ENCODE measurements around the gene TTLL12.

TTLL12 gene

DNA sequence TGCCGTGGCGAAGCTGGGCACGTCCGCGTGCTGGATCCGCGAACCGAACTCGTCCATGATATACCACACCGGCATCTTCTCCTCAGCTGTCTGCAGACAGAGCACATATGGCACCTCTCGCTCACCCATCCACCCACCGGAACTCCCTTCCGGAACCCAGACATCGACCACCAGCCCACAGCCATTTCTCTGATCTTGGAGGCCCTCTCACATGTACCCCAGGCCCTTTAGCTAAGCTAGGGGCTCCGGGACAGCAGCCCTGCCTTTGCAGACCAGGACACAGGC is 7.1 kb downstream of the TTLL12 start:
- DNase-seq (ENCODE audit: insufficient read length, low spot score) (no peak), FAIRE-seq (no peak)
- no peak for TF ChIP-seq POLR2AphosphoS5 (IDR thresholded peaks at IDR 0.05; ENCODE audit: low read depth, low read length)
- no peak for TF ChIP-seq SPI1 (IDR thresholded peaks at IDR 0.05; ENCODE audit: low read depth, low read length)
- no peak for TF ChIP-seq POU2F2 (IDR thresholded peaks at IDR 0.05; ENCODE audit: low read depth, low read length)
- no peak for TF ChIP-seq POLR2A (IDR thresholded peaks at IDR 0.05; ENCODE audit: low read depth, low read length)
- no peak for TF ChIP-seq TAF1 (IDR thresholded peaks at IDR 0.05; ENCODE audit: low read depth, low read length)
- no peak for TF ChIP-seq PAX5 (IDR thresholded peaks at IDR 0.05; ENCODE audit: insufficient read depth, low read length, severe bottlenecking)

DNA sequence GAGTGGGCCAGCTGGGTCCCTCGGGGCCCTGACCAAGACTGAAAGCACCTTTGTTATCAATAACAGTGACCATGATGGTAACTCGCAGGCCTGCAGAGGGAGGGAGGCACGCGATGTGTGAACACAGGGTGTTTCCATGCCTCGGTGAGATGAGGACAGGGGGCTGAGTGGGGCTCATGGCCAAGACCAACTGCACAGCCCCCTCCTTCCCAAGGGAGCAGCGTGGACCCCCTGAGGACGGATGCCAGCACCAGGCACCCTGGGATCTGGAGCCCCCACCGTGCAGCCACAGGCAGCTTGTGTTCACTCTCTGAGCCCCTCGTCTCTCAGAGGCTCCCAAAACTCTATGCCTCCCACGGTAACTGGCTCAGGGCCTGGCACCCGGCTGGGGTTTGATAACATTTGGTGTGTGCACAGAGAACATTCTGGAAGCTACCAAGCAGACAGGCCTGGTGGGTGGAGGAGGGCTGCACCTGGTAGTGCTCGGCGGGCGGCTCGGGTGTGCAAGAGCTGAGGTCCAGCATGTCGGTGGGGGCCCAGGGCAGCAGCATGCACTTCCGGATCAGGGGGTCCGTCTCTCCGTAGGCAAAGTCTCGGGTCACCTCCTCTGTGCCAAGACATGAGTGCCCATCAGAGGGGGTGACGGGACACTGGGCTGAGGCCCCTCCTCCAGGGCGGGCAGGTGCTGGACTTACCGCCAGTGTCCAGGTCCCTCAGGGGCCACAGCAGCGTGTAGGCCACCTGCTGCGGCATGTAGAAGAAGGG is 7.6 kb downstream of the TTLL12 start:
- no peak for FAIRE-seq
- DNase-seq (ENCODE audit: insufficient read length, low spot score): no peak
- TF ChIP-seq TAF1 (IDR thresholded peaks at IDR 0.05; ENCODE audit: low read depth, low read length) (no peak), POLR2AphosphoS5 (IDR thresholded peaks at IDR 0.05; ENCODE audit: low read depth, low read length) (no peak), POU2F2 (IDR thresholded peaks at IDR 0.05; ENCODE audit: low read depth, low read length) (no peak), SPI1 (IDR thresholded peaks at IDR 0.05; ENCODE audit: low read depth, low read length) (no peak), POLR2A (IDR thresholded peaks at IDR 0.05; ENCODE audit: low read depth, low read length) (no peak), PAX5 (IDR thresholded peaks at IDR 0.05; ENCODE audit: insufficient read depth, low read length, severe bottlenecking) (no peak)

DNA sequence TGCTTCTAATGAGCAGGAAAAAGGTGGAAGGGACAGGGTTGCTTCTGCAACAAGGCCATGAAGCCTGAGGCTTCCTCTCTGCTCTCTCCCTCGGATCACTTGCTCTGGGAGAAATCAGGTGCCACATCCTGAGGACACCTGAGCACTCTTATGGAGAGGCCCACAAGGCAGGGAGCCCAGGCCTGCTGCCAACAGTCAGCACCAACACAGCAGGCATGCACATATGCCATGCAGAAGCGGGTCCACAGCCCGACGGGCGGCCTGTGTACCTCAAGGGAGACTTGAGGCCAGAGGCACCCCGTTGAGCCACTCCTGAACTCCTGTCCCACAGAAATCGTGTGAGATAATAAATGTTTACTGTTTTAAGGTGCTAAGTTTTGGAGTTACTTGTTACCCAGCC is 9.5 kb downstream of the TTLL12 start:
- no peak for FAIRE-seq
- TF ChIP-seq SPI1 (IDR thresholded peaks at IDR 0.05; ENCODE audit: low read depth, low read length): no peak
- TF ChIP-seq PAX5 (IDR thresholded peaks at IDR 0.05; ENCODE audit: insufficient read depth, low read length, severe bottlenecking): no peak
- no peak for TF ChIP-seq TAF1 (IDR thresholded peaks at IDR 0.05; ENCODE audit: low read depth, low read length)
- no peak for TF ChIP-seq POU2F2 (IDR thresholded peaks at IDR 0.05; ENCODE audit: low read depth, low read length)
- DNase-seq (ENCODE audit: insufficient read length, low spot score): no peak

DNA sequence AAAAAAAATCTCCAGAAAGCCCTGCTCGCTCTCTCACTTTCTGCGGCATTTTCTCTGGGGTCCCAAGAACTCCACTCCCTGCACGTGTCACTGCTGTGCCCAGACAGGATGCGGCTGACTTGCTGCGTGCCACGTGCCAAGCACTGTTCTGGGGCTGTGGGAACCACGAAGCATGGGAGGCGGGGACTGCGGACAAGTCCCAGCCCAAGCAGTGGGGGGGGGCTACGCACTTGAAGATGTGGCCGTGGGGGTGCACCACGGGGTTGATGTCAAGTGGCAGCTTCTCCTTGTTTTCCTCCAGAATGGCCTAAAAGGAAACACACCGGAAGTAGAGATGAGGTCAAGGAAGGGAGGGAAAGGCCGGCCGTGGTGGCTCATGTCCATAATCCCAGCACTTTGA is 10.8 kb downstream of the TTLL12 start:
- no peak for FAIRE-seq
- no peak for TF ChIP-seq SPI1 (IDR thresholded peaks at IDR 0.05; ENCODE audit: low read depth, low read length)
- TF ChIP-seq PAX5 (IDR thresholded peaks at IDR 0.05; ENCODE audit: insufficient read depth, low read length, severe bottlenecking): no peak
- TF ChIP-seq TAF1 (IDR thresholded peaks at IDR 0.05; ENCODE audit: low read depth, low read length): no peak
- no peak for TF ChIP-seq POLR2AphosphoS5 (IDR thresholded peaks at IDR 0.05; ENCODE audit: low read depth, low read length)
- TF ChIP-seq POU2F2 (IDR thresholded peaks at IDR 0.05; ENCODE audit: low read depth, low read length): no peak
- DNase-seq (ENCODE audit: insufficient read length, low spot score): no peak

DNA sequence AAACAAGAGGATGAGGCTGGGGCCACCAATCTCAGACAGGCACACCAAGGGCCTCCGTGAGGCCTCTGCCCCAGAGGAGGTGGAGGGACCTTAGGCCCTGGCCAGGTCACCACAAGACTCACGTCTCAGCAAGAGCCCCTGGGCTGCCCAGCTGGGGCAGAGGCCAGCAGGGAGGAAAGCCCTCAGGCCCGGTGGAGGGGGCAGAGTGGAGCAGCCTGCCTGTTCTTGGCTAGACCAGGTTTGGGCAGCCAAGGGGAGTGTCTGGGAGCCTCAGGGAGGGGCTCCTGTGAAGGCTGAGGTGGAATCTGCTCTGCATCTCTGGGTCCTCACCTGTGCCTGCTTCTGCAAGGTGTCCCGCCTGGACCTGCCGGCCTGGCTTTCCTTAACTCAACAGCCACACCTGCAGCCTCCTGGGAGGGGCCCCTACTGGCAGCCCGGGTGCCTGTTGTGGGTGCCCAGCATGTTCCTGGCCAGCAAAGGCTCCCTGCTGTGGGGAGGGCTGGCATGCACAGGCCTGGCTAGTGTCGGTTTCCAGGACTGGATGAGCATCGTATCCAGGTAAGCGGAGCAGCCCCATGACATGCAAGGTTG is 11.9 kb downstream of the TTLL12 start:
- no peak for DNase-seq (ENCODE audit: insufficient read length, low spot score)
- TF ChIP-seq SPI1 (IDR thresholded peaks at IDR 0.05; ENCODE audit: low read depth, low read length) (no peak), TAF1 (IDR thresholded peaks at IDR 0.05; ENCODE audit: low read depth, low read length) (no peak), POLR2AphosphoS5 (IDR thresholded peaks at IDR 0.05; ENCODE audit: low read depth, low read length) (no peak), POLR2A (IDR thresholded peaks at IDR 0.05; ENCODE audit: low read depth, low read length) (no peak), POU2F2 (IDR thresholded peaks at IDR 0.05; ENCODE audit: low read depth, low read length) (no peak), PAX5 (IDR thresholded peaks at IDR 0.05; ENCODE audit: insufficient read depth, low read length, severe bottlenecking) (no peak)
- no peak for FAIRE-seq

DNA sequence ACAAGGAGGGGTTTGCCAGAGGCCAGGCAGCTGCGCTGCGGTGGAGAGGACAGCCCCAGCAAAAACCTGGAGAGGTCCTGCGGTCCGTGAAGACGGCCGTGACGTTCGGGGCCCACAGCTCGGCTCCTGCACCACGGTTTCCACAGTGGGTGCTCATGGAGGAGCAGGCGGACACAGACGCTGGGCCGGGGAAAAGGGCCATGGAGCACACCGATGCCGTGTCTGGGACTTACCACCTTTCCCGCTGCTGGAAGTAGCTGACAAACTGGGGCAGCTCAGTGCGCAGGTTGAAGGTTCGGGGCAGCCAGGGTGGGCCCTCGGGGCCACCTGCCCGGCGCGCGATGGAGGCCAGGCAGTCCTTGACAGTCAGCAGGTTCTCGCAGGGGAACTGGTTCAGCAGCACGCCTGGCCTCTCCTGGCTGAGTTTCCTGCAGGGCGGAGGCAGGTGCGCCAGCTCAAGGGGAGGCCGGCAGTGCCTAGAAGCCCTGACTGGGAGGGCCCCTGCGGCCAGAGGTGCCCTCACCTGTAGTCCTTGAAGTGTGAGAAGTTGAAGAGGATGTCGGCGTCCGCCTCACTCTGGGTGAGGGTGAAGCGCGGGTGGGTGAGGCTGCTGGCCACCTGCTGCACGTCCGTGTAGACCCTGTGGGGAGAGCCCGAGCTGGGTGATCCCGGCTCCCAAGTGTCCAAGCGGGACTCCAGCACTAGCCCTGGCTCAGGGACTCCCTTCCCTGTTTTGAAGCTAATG is 12.8 kb downstream of the TTLL12 start:
- DNase-seq (ENCODE audit: insufficient read length, low spot score) (no peak), FAIRE-seq (no peak)
- TF ChIP-seq TAF1 (IDR thresholded peaks at IDR 0.05; ENCODE audit: low read depth, low read length) (no peak), PAX5 (IDR thresholded peaks at IDR 0.05; ENCODE audit: insufficient read depth, low read length, severe bottlenecking) (no peak), POU2F2 (IDR thresholded peaks at IDR 0.05; ENCODE audit: low read depth, low read length) (no peak), POLR2AphosphoS5 (IDR thresholded peaks at IDR 0.05; ENCODE audit: low read depth, low read length) (no peak), POLR2A (IDR thresholded peaks at IDR 0.05; ENCODE audit: low read depth, low read length) (no peak), SPI1 (IDR thresholded peaks at IDR 0.05; ENCODE audit: low read depth, low read length) (no peak)

DNA sequence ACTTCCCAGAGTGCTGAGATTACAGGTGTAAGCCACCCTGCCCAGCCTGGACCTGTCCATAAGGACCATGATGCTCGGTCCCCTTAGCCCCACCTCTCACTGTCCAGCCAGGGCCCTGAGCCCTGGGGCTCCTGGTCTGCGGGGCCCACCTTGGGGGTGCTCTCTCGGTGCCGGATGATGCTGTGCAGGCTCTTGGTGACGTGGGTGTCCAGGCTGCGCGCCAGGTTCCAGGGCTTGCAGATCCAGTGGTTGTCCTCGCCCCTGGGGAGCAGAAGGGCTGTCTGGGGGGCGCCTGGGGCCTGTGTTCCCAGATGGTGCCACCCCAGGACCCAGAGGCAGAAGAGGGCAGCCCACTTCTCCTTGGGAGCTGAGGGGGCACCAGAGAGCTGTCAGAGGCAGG is 13.4 kb downstream of the TTLL12 start:
- DNase-seq (ENCODE audit: insufficient read length, low spot score) (no peak), FAIRE-seq (no peak)
- TF ChIP-seq PAX5 (IDR thresholded peaks at IDR 0.05; ENCODE audit: insufficient read depth, low read length, severe bottlenecking) (no peak), TAF1 (IDR thresholded peaks at IDR 0.05; ENCODE audit: low read depth, low read length) (no peak), POU2F2 (IDR thresholded peaks at IDR 0.05; ENCODE audit: low read depth, low read length) (no peak), SPI1 (IDR thresholded peaks at IDR 0.05; ENCODE audit: low read depth, low read length) (no peak), POLR2A (IDR thresholded peaks at IDR 0.05; ENCODE audit: low read depth, low read length) (no peak), POLR2AphosphoS5 (IDR thresholded peaks at IDR 0.05; ENCODE audit: low read depth, low read length) (no peak)

DNA sequence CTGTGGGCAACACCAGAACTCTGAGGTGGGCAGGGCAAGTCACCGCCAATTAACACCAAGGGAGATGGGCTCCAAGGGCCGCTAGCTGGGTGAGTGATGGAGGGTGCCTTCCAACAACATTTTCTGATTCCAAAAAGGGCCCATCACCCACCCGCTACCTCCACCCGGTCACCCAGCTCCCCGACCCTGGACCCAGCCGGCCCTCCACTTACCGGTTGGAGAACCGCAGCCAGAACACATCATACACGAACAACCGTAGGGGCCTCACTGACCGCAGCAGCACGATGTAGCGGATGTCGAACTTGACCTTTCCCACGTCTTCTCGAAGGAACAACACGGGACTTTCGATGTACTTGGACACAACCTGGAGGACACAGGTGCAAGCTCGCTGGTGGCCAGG is 14.7 kb downstream of the TTLL12 start:
- no peak for FAIRE-seq
- DNase-seq (ENCODE audit: insufficient read length, low spot score): no peak

DNA sequence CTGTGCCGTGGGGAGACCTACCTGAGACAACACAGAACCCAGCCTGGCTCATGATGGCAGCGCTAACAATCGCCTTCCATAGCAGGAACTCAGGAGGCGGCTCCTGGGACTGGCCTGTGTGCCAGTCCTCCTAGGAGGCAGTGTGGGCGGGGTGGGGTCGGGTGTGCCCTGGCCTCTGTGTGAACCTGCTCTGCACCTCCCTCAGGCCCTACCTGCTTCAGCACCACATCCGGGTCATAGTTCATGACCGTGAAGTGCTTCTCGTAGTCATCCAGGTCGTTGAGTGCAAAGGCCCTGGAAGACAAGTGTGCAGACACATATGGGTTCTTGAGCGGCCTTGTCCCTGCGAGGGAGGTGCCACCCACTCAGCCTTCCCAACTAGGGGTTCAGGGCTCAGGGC is 15.3 kb downstream of the TTLL12 start:
- TF ChIP-seq POLR2A (IDR thresholded peaks at IDR 0.05; ENCODE audit: low read depth, low read length) (no peak), TAF1 (IDR thresholded peaks at IDR 0.05; ENCODE audit: low read depth, low read length) (no peak), POLR2AphosphoS5 (IDR thresholded peaks at IDR 0.05; ENCODE audit: low read depth, low read length) (no peak), SPI1 (IDR thresholded peaks at IDR 0.05; ENCODE audit: low read depth, low read length) (no peak), PAX5 (IDR thresholded peaks at IDR 0.05; ENCODE audit: insufficient read depth, low read length, severe bottlenecking) (no peak), POU2F2 (IDR thresholded peaks at IDR 0.05; ENCODE audit: low read depth, low read length) (no peak)
- DNase-seq (ENCODE audit: insufficient read length, low spot score) (no peak), FAIRE-seq (no peak)

More for the DNA sequence above, 14.7 kb downstream of the TTLL12 start:
- TF ChIP-seq POLR2AphosphoS5 (IDR thresholded peaks at IDR 0.05; ENCODE audit: low read depth, low read length): no peak
- TF ChIP-seq POLR2A (IDR thresholded peaks at IDR 0.05; ENCODE audit: low read depth, low read length): no peak
- TF ChIP-seq SPI1 (IDR thresholded peaks at IDR 0.05; ENCODE audit: low read depth, low read length): no peak
- TF ChIP-seq POU2F2 (IDR thresholded peaks at IDR 0.05; ENCODE audit: low read depth, low read length): no peak
- no peak for TF ChIP-seq TAF1 (IDR thresholded peaks at IDR 0.05; ENCODE audit: low read depth, low read length)
- TF ChIP-seq PAX5 (IDR thresholded peaks at IDR 0.05; ENCODE audit: insufficient read depth, low read length, severe bottlenecking): no peak

Data from GM12891 (cell line).